HG03469 (cell line): ENCODE results near the gene RPL36.
"Not testable (repeated sequence)": the region's sequence is repeated elsewhere in the genome, so short reads cannot be mapped to it uniquely, and the experiment has no call there.

ENCODE experiments used
- ATAC-seq: cut with Tn5 transposase; IDR thresholded peaks from one replicate; pipeline ENCODE4 v1.9.1; 2021; ENCODE audit warnings: mild to moderate bottlenecking, moderate library complexity, moderate number of reproducible peaks; ENCODE audit not compliant: unreplicated experiment

Gene RPL36

GRCh38 chr19:5688262-5688881 lies 1.7 kb upstream of the RPL36 start:
- ATAC-seq, result not testable (repeated sequence)

DNA sequence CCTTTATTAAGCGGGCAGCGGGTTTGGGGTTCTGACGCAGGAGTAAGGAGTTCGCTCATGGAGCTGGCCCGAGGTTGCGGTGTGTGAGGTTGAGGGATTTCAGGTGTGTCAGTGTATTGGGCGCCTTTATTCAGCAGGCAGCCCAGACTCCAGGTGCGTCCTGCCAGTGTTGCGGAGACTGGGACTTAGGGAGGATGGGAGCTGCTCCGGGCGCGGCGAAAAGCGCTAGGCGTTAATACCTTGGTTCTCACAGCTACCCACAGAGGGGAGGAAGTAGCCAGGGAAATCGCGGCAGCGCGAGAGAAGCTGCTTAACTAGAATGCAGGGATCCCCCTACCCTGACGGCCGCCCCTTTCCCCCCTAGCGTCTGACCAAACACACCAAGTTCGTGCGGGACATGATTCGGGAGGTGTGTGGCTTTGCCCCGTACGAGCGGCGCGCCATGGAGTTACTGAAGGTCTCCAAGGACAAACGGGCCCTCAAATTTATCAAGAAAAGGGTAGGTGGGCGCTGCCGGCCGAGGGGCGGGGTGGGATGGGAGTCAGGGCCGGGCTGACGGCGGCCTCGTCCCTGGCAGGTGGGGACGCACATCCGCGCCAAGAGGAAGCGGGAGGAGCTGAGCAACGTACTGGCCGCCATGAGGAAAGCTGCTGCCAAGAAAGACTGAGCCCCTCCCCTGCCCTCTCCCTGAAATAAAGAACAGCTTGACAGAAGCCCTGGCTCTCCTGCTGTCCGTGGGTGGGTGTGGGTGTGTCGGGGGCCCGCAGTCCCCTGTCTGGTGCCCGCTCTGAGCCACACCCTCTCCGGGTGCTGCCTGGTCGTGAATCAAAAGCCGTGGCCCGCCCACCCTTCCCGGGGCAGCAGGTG lies 1.1 kb downstream of the RPL36 start:
- no peak for ATAC-seq

GRCh38 chr19:5691822-5692722 lies 2.0 kb downstream of the RPL36 start:
- no peak for ATAC-seq

DNA sequence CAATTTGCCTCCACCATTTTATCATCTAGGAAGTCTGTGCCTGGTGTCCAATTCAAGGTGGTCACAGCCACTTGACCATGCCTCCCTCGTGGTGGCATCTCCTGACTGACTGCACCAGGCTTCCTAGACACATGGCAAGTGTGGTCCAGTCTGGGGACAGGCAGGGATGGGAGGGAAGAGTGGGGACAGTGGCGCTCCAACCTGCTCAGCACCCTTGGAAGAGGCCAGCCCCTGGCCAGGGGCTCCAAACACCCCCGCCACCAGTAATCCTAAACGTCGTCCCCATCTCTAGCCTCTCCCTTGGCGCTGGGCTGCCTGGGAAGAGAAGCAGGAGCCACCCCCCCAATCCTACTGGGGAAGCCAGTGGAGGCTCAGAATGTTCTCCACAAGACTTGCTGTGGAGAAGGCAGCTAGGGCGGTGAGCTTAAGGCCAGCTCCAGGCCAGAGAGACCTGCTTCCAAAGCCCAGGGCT lies 2.7 kb downstream of the RPL36 start:
- ATAC-seq, result no peak

DNA sequence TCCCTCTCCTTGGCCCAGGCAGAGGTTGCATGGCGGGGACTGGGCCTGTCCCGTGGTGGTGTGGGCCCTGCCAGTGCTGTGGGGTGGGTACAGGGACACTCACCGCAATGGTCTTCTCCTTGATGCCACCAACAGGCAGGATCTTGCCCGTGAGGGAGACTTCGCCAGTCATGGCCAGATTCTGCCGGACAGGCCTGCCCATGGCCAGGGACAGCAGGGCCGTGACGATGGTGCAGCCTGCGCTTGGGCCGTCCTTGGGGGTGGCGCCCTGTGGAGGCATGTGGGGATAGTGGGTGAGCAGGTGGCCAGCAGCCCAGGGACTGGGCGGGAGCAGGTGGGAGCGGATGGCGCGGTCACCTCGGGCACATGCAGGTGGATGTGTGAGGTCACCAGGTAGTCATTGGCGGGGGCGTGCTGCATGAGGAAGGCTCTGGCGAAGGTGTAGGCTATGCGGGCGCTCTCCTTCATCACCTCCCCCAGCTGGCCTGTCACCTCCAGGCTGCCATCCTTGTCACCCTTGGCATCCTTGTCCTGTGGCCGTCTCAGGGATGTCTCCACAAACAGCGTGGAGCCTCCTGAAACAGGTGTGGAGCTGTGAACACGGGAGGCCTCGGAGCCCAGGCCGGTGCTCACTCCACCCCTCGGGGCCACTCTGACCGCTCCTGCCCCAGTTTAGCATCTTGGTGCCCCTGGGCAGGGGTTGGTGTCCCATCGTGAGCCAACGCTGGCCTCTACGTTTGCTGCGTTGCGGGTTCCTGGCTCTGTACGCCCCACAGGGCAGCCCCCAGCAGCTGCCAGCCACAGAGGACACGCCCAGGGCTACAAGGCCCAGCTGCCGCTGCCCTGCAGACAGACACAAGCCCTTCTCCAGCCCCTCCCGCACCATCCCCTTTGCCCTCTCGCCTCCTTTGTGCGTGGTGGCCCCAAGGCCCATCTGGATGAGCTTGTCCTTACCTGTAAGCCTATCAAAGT lies 3.4 kb downstream of the RPL36 start:
- no peak for ATAC-seq

- no peak for ATAC-seq
Measured at GRCh38 chr19:5694167-5694955, 4.3 kb downstream of the RPL36 start.

GRCh38 chr19:5694956-5695648 lies 5.0 kb downstream of the RPL36 start:
- no peak for ATAC-seq

- ATAC-seq, result no peak
Measured at GRCh38 chr19:5695649-5696195, 5.6 kb downstream of the RPL36 start.

DNA sequence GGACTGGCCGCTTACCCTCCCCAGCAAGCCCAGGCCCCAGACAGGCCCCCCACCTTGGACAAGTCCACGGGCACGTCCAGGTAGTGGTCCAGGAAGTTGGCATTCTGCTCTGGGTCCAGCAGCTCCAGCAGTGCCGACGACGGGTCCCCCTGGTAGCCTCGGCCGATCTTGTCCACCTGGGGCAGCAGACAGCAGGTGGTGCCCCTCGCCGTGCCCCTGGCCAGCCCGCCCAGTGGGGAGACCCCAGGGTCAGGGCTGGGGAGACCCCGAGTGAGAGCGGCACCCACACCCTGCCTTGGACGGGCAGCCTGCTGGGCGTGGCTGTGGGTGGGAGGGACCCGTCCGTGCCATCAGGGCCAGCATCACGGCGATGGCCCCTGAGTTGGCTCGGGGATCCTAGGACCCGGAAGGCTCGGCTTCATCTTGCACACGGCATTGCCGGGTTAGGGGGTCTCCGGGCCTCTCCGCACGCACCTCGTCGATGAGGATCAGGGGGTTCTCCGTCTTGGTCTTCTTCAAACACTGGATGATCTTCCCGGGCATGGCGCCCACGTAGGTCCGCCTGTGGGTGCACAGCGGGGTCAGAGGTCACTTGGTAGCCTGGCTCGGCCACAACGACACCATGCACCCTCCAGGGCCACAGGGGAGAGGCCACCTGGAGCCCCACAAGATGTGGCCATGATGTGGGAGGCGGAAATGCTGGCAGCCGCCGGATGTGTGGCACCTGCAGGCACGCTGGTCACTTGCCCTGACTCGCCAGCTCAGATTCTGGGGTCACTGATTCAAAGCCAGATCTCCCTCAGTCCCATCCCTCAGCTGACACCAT lies 6.3 kb downstream of the RPL36 start:
- no peak for ATAC-seq

DNA sequence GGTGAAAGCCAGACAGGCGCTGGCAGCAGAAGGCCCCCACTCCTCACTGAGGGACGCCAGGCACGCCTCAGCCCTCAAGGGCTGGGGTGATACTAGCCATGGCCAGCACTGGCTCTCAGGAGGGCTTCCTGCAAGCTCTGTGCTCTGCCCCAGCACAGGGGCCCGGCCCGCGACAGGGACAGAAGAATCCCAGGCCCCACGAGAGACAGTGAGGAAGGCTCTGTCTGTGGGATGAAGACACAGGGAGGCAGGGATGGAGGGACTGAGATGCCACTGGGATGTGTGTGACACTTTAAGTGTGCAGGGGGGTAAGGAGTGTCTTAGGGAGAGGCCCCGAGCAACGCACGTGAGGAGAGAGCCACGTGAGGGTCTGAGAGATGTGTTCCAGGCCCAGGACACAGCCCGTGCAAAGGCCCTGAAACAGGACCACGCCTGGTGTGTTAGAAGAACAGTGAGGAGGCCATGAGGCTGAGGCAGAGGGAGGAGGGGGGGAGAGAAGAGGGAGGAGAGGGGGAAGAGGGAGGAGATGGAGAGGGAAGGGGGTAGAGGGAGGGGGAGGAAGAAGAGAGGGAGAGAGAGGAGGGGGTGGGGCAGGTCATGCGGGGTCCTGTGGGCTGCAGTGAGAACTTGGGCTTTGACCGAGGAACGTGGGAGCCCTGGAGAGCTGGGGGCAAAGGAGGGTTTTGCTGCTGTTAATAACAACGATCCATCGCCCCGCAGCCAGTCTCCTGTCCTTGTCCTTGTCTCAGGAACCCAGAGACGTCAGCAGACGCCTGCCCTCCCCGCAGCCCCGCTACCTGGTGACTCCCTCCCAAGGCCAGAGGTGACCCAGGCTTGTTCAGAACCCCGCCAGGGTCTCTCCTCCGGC lies 7.2 kb downstream of the RPL36 start:
- no peak for ATAC-seq

- no peak for ATAC-seq
Measured at GRCh38 chr19:5697890-5698634, 8.0 kb downstream of the RPL36 start.

- ATAC-seq, result no peak
Measured at GRCh38 chr19:5698635-5699422, 8.7 kb downstream of the RPL36 start.

DNA sequence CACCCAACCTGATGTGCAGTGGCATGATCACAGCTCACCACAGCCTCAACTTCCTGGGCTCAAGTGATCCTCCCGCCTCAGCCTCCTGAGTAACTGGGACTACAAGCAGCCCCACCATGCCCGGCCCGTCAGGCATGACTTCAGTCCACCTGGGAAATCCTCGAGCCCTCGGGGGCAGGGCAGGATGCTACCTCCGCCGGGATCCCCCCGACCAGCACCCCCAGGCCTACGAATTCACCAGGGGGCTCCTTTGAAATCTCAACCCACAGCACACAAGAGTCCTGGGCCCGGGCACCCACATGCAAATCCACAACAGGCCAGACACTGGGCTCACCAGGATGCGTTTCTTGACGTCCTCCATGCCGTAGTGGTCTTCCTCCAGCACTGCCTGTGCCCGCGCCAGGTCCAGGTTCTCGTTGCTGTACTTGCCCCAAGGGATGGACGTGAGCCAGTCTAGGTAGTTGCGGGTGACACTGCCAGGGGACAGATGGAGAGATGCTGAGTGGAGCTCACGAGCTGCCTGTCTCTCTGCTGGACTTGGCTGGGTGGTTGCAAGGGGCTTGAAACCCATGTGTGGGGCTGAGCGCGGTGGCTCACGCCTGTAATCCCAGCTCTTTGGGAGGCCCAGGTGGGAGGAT lies 10.5 kb downstream of the RPL36 start:
- ATAC-seq, result no peak

GRCh38 chr19:5702053-5702410 lies 11.9 kb downstream of the RPL36 start:
- not testable (repeated sequence) for ATAC-seq
